HG03575 (cell line): ENCODE data around the gene GRID1.

Experiments used
- ATAC-seq: cut with Tn5 transposase; IDR thresholded peaks from one replicate; pipeline ENCODE4 v1.9.1; 2021; ENCODE audit not compliant: unreplicated experiment, insufficient number of reproducible peaks, low FRiP score; ENCODE audit errors: extremely low read depth

GRID1 gene

DNA sequence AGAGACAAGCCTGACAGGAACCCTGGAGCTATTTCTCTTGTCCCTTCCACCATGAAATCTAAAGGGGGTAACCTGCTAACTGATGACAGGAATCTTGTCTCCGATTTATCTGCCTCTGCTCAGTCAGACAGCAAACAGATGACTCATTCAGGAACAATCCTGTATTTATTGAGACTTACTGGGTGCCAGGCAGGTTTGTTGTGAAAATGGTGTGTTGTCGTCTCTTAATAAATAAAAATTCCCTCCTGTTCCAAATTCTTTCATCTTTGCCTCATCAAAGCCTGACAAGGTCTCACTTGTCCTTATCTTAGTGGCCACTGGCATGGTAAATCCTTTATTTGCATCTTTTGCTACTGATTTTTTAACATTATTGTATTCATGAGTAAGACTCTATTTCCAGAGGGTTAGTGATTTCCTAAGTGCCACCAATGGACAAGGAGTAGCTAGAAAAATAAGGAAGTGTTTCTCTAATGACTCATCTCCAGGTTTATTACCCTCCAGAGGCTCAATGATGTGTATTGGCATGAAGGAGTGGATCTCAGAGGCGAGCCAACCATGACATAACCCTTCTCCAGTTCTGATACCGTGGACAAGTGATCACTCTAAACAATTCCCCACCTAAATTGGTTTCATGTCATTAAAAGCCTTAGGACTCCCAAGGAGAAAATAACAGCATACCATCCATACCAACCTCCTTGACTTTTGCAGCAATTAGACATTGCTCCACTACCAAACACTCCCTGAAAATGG is 724.0 kb downstream of the GRID1 start:
- no peak for ATAC-seq

GRCh38 chr10:85642082-85642420 is 724.5 kb downstream of the GRID1 start:
- ATAC-seq: no peak

- ATAC-seq: no peak
Measured at GRCh38 chr10:85641479-85642009, 725.1 kb downstream of the GRID1 start.

DNA sequence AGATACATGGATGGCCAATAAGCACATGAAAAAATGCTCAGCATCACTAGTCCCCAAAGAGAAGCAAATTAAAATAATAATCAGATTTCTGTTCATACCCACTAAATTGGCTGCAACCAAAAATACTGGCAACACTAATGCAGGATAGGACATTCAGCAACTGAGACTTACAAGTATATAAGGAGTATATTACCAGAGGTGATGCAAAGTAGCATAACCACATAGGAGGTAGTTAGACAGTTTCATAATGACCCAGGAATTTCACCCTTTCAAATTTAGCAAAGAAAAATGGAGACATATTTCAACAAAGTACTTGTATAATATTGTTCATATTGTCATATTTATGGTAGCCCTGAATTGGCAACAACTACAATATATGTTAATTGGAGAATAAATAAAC is 727.8 kb downstream of the GRID1 start:
- no peak for ATAC-seq

- ATAC-seq: no peak
Measured at GRCh38 chr10:85635650-85636049, 730.9 kb downstream of the GRID1 start.

GRCh38 chr10:85624511-85624910 is 742.1 kb downstream of the GRID1 start:
- no peak for ATAC-seq

- ATAC-seq: no peak
Measured at GRCh38 chr10:85623758-85624157, 742.8 kb downstream of the GRID1 start.

DNA sequence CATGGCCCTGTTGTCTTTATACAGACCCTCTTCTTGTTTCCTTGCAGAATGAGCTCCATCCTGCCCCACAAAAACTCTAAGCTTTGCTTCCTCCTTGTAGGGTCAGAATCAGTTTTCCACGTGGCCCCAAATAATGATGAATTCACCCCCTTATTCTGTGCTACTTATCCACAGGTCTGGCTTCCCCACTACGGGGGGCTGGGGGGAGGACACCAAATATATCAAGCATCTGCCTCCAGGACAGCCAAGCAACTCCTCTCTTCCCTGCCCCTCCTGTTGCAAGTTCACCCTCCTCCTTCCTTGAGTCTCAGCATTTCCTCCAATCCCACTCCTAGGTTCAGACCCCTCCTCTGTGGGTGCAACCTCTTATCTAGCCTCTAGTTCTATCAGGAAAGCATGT is 743.3 kb downstream of the GRID1 start:
- ATAC-seq: no peak

- ATAC-seq: no peak
Measured at GRCh38 chr10:85622425-85622824, 744.2 kb downstream of the GRID1 start.

- no peak for ATAC-seq
Measured at GRCh38 chr10:85621562-85621961, 745.0 kb downstream of the GRID1 start.

GRCh38 chr10:85620807-85621206 is 745.8 kb downstream of the GRID1 start:
- ATAC-seq: no peak

GRCh38 chr10:85619832-85620231 is 746.8 kb downstream of the GRID1 start:
- ATAC-seq: no peak

DNA sequence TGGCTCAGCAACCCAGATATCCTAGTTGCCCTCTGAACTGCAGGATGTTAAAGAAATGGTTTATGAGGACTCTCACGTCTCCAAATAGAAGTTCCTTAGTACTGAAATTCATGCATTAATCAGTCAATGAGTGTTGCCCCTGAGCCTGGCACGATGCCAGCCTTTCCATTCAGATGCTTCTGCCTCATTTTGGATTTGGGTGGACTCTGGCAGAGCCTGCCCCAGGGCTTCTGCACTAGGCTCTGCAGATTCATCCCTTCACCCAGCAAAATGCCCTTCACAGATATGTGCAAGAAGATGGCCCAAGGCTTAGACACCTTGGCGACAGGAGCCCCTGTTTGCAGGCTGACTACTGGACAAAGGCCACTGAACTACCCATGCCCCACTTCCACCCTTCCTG is 747.8 kb downstream of the GRID1 start:
- ATAC-seq: no peak

- ATAC-seq: no peak
Measured at GRCh38 chr10:85617751-85618546, 748.6 kb downstream of the GRID1 start.

DNA sequence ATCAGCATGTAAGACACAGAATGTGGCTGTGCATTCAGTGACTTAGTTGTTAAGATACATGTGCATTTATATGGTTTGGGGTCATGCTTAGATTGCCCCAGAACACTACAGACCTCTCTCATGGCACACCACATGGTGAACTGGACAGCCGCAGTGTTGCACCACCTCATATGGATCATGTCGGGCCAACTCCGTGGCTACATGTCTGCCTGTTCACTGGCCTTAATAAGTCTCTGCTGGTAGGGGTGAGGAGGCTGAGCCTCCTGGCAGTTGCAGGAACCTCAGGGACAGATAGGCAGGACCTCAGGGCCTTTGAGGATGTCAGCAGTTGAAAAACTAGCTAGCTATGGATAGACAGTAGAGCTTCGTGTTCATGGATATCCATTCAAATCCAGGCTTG is 751.0 kb downstream of the GRID1 start:
- no peak for ATAC-seq

GRCh38 chr10:85614981-85615380 is 751.6 kb downstream of the GRID1 start:
- ATAC-seq: no peak

DNA sequence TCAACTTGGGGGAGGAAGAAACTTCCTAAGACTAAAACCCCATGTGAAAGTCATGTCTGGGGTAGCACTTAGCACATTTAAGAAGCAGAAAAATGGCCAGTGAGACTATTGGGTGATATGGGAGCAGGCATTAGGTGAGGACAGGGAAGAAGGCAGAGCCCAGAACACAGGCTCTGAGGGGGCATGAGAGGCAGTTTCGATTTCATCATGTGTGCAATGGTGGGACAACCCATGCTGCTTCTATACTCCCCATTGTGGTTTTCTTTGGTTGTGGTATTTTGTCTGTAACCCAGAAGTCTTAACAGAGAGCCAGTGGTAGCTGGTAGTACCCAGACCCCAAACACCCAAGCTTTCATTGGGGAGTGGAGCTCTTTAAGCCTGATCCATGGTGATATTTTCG is 752.0 kb downstream of the GRID1 start:
- no peak for ATAC-seq

DNA sequence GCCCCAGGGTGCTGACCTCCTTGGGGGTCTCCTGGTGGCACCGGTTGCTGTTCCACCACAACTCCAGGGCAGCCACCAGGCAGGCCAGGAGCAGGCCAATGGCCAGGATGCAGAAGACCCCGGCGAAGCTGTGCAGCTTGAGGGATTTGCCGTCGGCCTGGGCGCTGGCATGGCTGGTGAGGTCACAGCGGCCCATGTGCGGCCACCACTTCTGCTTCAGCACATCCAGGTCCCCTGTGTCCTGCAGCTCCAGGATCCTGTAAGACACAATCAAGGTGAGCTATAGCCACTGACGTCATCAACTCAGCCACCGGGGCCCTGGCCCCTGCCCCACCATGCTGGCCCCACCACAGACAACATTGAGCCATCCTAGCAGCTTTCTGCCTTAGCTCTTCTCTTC is 753.2 kb downstream of the GRID1 start:
- no peak for ATAC-seq

GRCh38 chr10:85612833-85613232 is 753.8 kb downstream of the GRID1 start:
- ATAC-seq: no peak

GRCh38 chr10:85612378-85612775 is 754.2 kb downstream of the GRID1 start:
- peak; percentile 96 for ATAC-seq
